Measurements from ENCODE around the gene STK35. TPM values are rescaled to one million over a fixed set of nuclear protein-coding genes. Genes with fewer than 3 reads are reported as not detected.

Gene STK35
- total RNA-seq, 4 donors from 2014 or later: 13.3 to 26.1 (median 20.5) TPM

DNA sequence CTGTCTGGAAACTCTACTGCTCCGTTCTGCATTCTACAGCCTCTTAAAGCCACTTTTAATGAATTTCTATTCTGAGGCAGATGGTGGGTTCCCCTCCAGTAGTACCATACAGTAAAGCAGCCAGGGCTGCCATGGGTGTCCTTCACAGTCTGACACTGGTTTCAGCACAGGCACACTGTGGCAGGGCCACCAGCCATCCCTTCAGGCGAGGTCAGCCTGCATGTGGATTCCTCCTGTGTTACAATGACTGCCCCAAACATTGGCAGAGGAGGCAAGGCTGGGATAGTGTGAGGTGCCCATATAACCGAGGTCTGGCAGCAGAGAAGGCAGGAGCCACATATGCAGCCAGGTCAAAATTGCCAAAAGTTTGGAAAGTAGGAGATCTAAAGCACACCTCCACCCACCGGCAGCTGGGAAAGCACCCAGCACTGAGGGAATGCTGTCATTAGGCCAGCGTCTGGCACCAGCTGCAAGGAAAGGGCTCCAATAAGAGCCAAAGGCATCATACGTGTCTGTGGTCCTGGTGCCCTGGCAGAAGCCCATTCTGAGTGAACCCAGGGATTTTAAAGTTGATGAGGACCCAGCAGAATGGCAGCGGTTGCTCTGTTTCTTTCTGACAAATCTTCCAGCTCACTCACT lies 24.0 kb downstream of the STK35 start:
- H3K27me3 ChIP-seq: no peaks in the 10 kb centered on the region
- H3K4me3 ChIP-seq: no peak overlapping the region
- TF ChIP-seq POLR2A (IDR thresholded peaks at IDR 0.05) (no peak), EP300 (IDR thresholded peaks at IDR 0.05) (no peak)
- TF ChIP-seq, protein P1, sequence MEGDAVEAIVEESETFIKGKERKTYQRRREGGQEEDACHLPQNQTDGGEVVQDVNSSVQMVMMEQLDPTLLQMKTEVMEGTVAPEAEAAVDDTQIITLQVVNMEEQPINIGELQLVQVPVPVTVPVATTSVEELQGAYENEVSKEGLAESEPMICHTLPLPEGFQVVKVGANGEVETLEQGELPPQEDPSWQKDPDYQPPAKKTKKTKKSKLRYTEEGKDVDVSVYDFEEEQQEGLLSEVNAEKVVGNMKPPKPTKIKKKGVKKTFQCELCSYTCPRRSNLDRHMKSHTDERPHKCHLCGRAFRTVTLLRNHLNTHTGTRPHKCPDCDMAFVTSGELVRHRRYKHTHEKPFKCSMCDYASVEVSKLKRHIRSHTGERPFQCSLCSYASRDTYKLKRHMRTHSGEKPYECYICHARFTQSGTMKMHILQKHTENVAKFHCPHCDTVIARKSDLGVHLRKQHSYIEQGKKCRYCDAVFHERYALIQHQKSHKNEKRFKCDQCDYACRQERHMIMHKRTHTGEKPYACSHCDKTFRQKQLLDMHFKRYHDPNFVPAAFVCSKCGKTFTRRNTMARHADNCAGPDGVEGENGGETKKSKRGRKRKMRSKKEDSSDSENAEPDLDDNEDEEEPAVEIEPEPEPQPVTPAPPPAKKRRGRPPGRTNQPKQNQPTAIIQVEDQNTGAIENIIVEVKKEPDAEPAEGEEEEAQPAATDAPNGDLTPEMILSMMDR (IDR thresholded peaks at IDR 0.05): no peak
- H3K9me3 ChIP-seq: no peaks in the 10 kb centered on the region
- DNase-seq (ENCODE audit: low spot score in 2 of 2): no peak
- WGBS, 2 donors: 78 to 83% methylated on average over 7 of the region's 7 CpGs
- peaks cover 0 to 13% (median 0%) of the 10 kb centered on the region in 3 donors for H3K36me3 ChIP-seq
- H3K27ac ChIP-seq: no peak overlapping the region
- peaks cover 0 to 91% (median 9%) of the 10 kb centered on the region in 4 donors for H3K4me1 ChIP-seq

DNA sequence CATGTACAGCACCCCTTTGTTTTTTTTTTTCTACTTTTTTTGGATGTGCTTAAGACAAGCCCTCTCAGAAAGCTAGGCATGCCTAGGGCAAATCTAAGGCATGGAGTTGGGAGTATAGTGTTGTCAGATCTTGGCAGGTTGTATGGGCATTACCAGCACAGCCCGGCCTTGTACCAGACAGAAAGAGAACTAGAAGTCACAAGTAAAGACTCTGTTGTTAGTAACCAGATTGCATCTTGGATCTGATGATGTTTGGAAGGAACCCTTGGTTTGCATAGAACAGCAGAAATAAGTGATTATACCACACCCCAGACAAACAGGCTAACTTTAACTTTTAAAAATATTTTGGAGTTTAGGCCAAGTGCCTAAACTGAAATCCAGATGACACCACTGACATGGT lies 25.6 kb downstream of the STK35 start:
- Histone ChIP-seq H3K27ac (no peak overlapping the region), H3K4me3 (no peak overlapping the region), H3K36me3 (peaks cover 0 to 13% (median 0%) of the 10 kb centered on the region in 3 donors), H3K9me3 (no peaks in the 10 kb centered on the region), H3K4me1 (peaks cover 0 to 92% (median 6%) of the 10 kb centered on the region in 4 donors), H3K27me3 (no peaks in the 10 kb centered on the region)
- 55 to 65% methylated on average over 1 of the region's 1 CpG for WGBS, 2 donors
- TF ChIP-seq EP300 (IDR thresholded peaks at IDR 0.05) (no peak), POLR2A (IDR thresholded peaks at IDR 0.05) (no peak)
- TF ChIP-seq, protein P1 (IDR thresholded peaks at IDR 0.05): no peak
- DNase-seq (ENCODE audit: low spot score in 2 of 2): no peak

DNA sequence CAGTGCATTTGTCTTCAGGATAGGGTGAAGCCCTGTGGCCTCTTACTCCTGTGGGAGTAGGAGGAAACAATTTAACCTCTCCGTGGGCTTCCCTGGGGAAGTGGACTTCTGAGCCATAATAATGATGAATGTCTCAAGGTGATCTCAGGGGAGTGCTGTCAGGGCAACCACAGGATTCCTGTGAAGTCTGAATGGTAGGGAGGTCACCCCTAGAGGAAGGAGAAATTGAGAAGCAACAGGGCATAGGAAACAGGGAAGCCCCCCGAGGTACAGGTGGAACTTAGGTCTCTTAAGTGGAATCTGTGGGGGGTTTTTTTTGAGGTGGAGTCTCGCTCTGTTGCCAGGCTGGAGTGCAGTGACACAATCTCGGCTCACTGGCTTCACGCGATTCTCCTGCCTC lies 26.9 kb downstream of the STK35 start:
- H3K36me3 ChIP-seq: peaks cover 0 to 13% (median 0%) of the 10 kb centered on the region in 3 donors
- H3K4me1 ChIP-seq: peaks cover 0 to 92% (median 11%) of the 10 kb centered on the region in 4 donors
- whole genome bisulfite sequencing, 2 donors: 85 to 91% methylated on average over 6 of the region's 6 CpGs
- TF ChIP-seq EP300 (IDR thresholded peaks at IDR 0.05) (no peak), POLR2A (IDR thresholded peaks at IDR 0.05) (no peak)
- TF ChIP-seq, protein P1 (IDR thresholded peaks at IDR 0.05): no peak
- H3K4me3 ChIP-seq: no peak overlapping the region
- no peak overlapping the region for H3K27ac ChIP-seq
- no peaks in the 10 kb centered on the region for H3K27me3 ChIP-seq
- no peaks in the 10 kb centered on the region for H3K9me3 ChIP-seq
- no peak for DNase-seq (ENCODE audit: low spot score in 2 of 2)

DNA sequence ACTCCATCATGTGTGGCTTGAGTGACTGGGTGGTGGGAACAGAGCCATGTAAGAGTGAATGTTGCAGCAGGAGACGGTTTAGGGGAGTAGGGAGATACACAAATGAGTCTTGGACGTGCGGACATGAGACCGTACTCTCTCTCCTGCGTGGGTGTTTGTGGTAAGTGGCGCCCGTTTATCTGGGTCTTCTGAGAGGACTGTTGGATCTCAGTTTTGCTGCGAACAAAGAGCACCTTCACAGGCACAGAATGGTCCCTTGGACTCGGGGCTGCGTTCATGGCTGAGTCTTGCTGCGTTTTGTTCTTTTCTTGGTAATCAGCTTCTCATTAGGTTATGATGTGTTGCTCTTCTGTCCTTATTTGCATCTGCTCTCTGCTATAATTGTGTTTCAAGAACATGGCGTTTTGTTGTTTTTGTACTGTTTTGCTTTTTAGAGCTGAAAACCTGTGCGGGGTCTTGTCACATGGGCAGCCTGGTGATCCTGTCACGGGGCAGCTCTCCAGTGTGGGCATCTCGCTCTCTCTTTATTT lies 28.5 kb downstream of the STK35 start:
- Histone ChIP-seq H3K27me3 (no peaks in the 10 kb centered on the region), H3K9me3 (no peaks in the 10 kb centered on the region), H3K36me3 (peaks cover 0 to 10% (median 0%) of the 10 kb centered on the region in 3 donors), H3K27ac (no peak overlapping the region), H3K4me3 (no peak overlapping the region), H3K4me1 (peaks cover 0 to 93% (median 15%) of the 10 kb centered on the region in 4 donors)
- WGBS, 2 donors: 55 to 63% methylated on average over 15 of the region's 15 CpGs
- TF ChIP-seq, protein P1 (IDR thresholded peaks at IDR 0.05): no peak
- no peak for TF ChIP-seq POLR2A (IDR thresholded peaks at IDR 0.05)
- no peak for TF ChIP-seq EP300 (IDR thresholded peaks at IDR 0.05)
- no peak for DNase-seq (ENCODE audit: low spot score in 2 of 2)

DNA sequence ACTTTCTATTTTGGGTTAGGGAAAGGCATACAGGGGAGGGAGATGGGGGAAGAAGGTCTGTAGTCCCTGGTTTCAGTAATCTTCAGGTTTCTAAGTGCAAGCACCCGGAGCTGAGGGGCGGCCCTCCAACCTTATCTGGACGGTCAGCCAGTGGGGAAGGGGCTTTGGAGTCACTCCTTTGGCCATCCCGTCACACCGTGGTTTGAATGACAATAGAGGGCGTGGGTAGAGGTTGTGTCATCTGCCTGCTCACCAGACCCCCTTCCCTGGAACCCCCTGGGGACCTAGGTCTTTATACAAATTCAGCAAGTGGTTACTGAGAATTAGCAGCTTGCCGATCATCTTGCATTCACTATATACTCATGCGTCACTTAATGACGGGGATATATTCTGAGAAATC lies 29.1 kb downstream of the STK35 start:
- H3K4me3 ChIP-seq: no peak overlapping the region
- TF ChIP-seq, protein P1 (IDR thresholded peaks at IDR 0.05): no peak
- TF ChIP-seq EP300 (IDR thresholded peaks at IDR 0.05) (no peak), POLR2A (IDR thresholded peaks at IDR 0.05) (no peak)
- peaks cover 0 to 6% (median 0%) of the 10 kb centered on the region in 3 donors for H3K36me3 ChIP-seq
- WGBS, 2 donors: 83 to 86% methylated on average over 9 of the region's 9 CpGs
- no peak overlapping the region for H3K27ac ChIP-seq
- DNase-seq (ENCODE audit: low spot score in 2 of 2): no peak
- no peaks in the 10 kb centered on the region for H3K27me3 ChIP-seq
- H3K4me1 ChIP-seq: peaks cover 0 to 93% (median 15%) of the 10 kb centered on the region in 4 donors
- H3K9me3 ChIP-seq: no peaks in the 10 kb centered on the region

All from tibial nerve (tissue), 4 donors.